Measurements from ENCODE around the gene AGBL4.

The AGBL4 gene

DNA sequence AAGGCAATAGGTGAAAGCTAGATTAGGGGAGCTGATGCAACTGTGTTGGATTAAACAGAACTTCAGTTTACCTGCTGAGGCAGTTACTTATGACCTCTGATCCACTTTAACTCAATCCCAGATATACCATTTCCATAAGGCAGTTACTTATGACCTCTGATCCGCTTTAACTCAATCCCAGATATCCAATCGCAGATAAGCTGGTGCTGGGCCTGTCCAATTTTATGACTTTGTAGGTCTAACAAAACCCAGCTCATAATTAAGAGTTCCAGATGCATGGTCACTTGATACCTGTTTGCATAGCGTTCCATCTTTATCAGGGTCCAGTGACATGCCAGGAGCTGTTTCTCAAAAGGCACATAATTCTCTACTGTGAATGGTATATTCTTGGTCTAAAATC lies 396.0 kb downstream of the AGBL4 start:
- no peak for TF ChIP-seq ZNF645 (tag by site-specific recombination; IDR thresholded peaks at IDR 0.05)
- TF ChIP-seq ZNF404 (tag by site-specific recombination; IDR thresholded peaks at IDR 0.05), result no peak
- no peak for TF ChIP-seq MZF1 (tag by site-specific recombination; IDR thresholded peaks at IDR 0.05; ENCODE audit: borderline replicate concordance)
- TF ChIP-seq ZNF114 (tag by site-specific recombination; IDR thresholded peaks at IDR 0.05), result no peak
- no peak for TF ChIP-seq ZNF112 (tag by site-specific recombination; IDR thresholded peaks at IDR 0.05)
- TF ChIP-seq, protein P1, sequence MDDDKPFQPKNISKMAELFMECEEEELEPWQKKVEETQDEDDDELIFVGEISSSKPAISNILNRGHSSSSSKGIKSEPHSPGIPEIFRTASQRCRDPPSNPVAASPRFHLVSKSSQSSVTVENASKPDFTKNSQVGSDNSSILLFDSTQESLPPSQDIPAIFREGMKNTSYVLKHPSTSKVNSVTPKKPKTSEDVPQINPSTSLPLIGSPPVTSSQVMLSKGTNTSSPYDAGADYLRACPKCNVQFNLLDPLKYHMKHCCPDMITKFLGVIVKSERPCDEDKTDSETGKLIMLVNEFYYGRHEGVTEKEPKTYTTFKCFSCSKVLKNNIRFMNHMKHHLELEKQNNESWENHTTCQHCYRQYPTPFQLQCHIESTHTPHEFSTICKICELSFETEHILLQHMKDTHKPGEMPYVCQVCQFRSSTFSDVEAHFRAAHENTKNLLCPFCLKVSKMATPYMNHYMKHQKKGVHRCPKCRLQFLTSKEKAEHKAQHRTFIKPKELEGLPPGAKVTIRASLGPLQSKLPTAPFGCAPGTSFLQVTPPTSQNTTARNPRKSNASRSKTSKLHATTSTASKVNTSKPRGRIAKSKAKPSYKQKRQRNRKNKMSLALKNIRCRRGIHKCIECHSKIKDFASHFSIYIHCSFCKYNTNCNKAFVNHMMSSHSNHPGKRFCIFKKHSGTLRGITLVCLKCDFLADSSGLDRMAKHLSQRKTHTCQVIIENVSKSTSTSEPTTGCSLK (tag by site-specific recombination; IDR thresholded peaks at IDR 0.05), result no peak
- no peak for TF ChIP-seq ZNF610 (tag by site-specific recombination; IDR thresholded peaks at IDR 0.05; ENCODE audit: borderline replicate concordance)
- TF ChIP-seq ZNF354C (tag by site-specific recombination; IDR thresholded peaks at IDR 0.05; ENCODE audit: borderline replicate concordance, low read depth), result no peak
- no peak for TF ChIP-seq HOXC10 (CRISPR knock-in tag; IDR thresholded peaks at IDR 0.05)
- no peak for TF ChIP-seq ZNF121 (tag by site-specific recombination; IDR thresholded peaks at IDR 0.05)
- TF ChIP-seq ZNF23 (tag by site-specific recombination; IDR thresholded peaks at IDR 0.05; ENCODE audit: borderline replicate concordance), result no peak
- TF ChIP-seq WT1 (tag by site-specific recombination; IDR thresholded peaks at IDR 0.05), result no peak
- TF ChIP-seq ZBTB7A (tag by site-specific recombination; IDR thresholded peaks at IDR 0.05; ENCODE audit: low read depth), result no peak
- TF ChIP-seq SCRT2 (tag by site-specific recombination; IDR thresholded peaks at IDR 0.05), result no peak
- TF ChIP-seq, protein P2, sequence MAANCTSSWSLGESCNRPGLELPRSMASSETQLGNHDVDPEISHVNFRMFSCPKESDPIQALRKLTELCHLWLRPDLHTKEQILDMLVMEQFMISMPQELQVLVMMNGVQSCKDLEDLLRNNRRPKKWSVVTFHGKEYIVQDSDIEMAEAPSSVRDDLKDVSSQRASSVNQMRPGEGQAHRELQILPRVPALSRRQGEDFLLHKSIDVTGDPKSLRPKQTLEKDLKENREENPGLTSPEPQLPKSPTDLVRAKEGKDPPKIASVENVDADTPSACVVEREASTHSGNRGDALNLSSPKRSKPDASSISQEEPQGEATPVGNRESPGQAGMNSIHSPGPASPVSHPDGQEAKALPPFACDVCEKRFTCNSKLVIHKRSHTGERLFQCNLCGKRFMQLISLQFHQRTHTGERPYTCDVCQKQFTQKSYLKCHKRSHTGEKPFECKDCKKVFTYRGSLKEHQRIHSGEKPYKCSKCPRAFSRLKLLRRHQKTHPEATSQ (tag by site-specific recombination; IDR thresholded peaks at IDR 0.05), result no peak
- TF ChIP-seq, protein P3, sequence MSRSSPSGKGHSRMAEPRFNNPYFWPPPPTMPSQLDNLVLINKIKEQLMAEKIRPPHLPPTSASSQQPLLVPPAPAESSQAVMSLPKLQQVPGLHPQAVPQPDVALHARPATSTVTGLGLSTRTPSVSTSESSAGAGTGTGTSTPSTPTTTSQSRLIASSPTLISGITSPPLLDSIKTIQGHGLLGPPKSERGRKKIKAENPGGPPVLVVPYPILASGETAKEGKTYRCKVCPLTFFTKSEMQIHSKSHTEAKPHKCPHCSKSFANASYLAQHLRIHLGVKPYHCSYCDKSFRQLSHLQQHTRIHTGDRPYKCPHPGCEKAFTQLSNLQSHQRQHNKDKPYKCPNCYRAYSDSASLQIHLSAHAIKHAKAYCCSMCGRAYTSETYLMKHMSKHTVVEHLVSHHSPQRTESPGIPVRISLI (tag by site-specific recombination; IDR thresholded peaks at IDR 0.05), result no peak
- ChIA-PET POLR2A (no interaction called here), CTCF (no interaction called here)
- H3K9me3 ChIP-seq (ENCODE audit: control insufficient read depth, insufficient read depth, low read depth, low read length), result no peaks in the 10 kb centered on the region
- no peak overlapping the region for H3K27ac ChIP-seq (ENCODE audit: extremely low read depth, low read depth, low read length)
- no peaks in the 10 kb centered on the region for H3K4me1 ChIP-seq (ENCODE audit: control insufficient read depth, insufficient read depth, low read length)
- H3K4me3 ChIP-seq (ENCODE audit: low read depth, low read length), result no peak overlapping the region
- H3K36me3 ChIP-seq (ENCODE audit: control insufficient read depth in 2 of 2, insufficient read depth in 1 of 2, low read length in 2 of 2), result no peaks in the 10 kb centered on the region

DNA sequence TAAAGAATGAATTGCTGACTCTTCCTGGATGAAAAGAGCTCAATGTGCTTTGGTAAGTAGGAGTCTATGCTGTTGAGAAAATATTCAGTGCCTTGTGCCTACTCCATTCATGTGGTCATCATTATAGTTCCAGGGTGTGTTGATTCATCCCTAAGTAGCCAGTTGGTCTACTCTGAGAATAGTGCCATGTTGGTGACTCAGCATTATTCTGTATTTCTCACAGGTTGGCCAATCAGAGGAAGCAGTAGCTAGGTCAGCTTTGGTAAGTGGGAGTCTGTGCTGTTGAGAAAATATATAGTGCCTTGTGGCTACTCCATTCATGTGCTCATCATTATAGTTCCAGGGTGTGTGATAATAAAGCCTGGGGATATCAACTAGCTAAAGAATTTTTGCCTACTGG lies 397.3 kb downstream of the AGBL4 start:
- ChIA-PET CTCF (interaction anchor here (0.7 kb wide), 1 partner anchor 85 kb away, joined by 3 read pairs; no protein-coding TSS in a partner anchor), POLR2A (no interaction called here)
- Histone ChIP-seq H3K4me3 (ENCODE audit: low read depth, low read length) (no peak overlapping the region), H3K4me1 (ENCODE audit: control insufficient read depth, insufficient read depth, low read length) (no peaks in the 10 kb centered on the region), H3K27ac (ENCODE audit: extremely low read depth, low read depth, low read length) (no peak overlapping the region), H3K36me3 (ENCODE audit: control insufficient read depth in 2 of 2, insufficient read depth in 1 of 2, low read length in 2 of 2) (no peaks in the 10 kb centered on the region), H3K9me3 (ENCODE audit: control insufficient read depth, insufficient read depth, low read depth, low read length) (no peaks in the 10 kb centered on the region)
- no peak for TF ChIP-seq ZNF548 (tag by site-specific recombination; IDR thresholded peaks at IDR 0.05)
- no peak for TF ChIP-seq ZNF558 (tag by site-specific recombination; IDR thresholded peaks at IDR 0.05)
- no peak for TF ChIP-seq ZNF157 (tag by site-specific recombination; IDR thresholded peaks at IDR 0.05)
- TF ChIP-seq ZNF211 (tag by site-specific recombination; IDR thresholded peaks at IDR 0.05; ENCODE audit: low read depth), result no peak
- TF ChIP-seq, protein P1 (tag by site-specific recombination; IDR thresholded peaks at IDR 0.05), result no peak
- no peak for TF ChIP-seq PRDM6 (tag by site-specific recombination; IDR thresholded peaks at IDR 0.05)
- TF ChIP-seq ZNF530 (tag by site-specific recombination; IDR thresholded peaks at IDR 0.05; ENCODE audit: low read depth), result no peak
- no peak for TF ChIP-seq ZNF645 (tag by site-specific recombination; IDR thresholded peaks at IDR 0.05)
- TF ChIP-seq YY2 (tag by site-specific recombination; IDR thresholded peaks at IDR 0.05), result no peak
- no peak for TF ChIP-seq ZNF830 (tag by site-specific recombination; IDR thresholded peaks at IDR 0.05; ENCODE audit: low read depth)
- no peak for TF ChIP-seq GLIS2 (tag by site-specific recombination; IDR thresholded peaks at IDR 0.05)

Data from HEK293 (cell line).